ENCODE measurements around the gene DEPDC5.

GRCh38 chr22:31950226-31950625 lies 196.4 kb downstream of the DEPDC5 start:
- TF ChIP-seq, protein P1, sequence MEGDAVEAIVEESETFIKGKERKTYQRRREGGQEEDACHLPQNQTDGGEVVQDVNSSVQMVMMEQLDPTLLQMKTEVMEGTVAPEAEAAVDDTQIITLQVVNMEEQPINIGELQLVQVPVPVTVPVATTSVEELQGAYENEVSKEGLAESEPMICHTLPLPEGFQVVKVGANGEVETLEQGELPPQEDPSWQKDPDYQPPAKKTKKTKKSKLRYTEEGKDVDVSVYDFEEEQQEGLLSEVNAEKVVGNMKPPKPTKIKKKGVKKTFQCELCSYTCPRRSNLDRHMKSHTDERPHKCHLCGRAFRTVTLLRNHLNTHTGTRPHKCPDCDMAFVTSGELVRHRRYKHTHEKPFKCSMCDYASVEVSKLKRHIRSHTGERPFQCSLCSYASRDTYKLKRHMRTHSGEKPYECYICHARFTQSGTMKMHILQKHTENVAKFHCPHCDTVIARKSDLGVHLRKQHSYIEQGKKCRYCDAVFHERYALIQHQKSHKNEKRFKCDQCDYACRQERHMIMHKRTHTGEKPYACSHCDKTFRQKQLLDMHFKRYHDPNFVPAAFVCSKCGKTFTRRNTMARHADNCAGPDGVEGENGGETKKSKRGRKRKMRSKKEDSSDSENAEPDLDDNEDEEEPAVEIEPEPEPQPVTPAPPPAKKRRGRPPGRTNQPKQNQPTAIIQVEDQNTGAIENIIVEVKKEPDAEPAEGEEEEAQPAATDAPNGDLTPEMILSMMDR (IDR thresholded peaks at IDR 0.05; ENCODE audit: low read depth, low read length), result no peak
- TF ChIP-seq, protein P2, sequence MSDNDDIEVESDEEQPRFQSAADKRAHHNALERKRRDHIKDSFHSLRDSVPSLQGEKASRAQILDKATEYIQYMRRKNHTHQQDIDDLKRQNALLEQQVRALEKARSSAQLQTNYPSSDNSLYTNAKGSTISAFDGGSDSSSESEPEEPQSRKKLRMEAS (IDR thresholded peaks at IDR 0.05; ENCODE audit: low read depth, low read length), result no peak
- TF ChIP-seq POLR2A (IDR thresholded peaks at IDR 0.05; ENCODE audit: extremely low read depth, insufficient read length), result no peak

Measured in NB4 (cell line).